Measurements from ENCODE around the gene RAPGEF4.

- TF ChIP-seq POLR2A (IDR thresholded peaks at IDR 0.05), result no peak
- TF ChIP-seq CTCF (IDR thresholded peaks at IDR 0.05), result peak in 2 of 4 experiments; percentile 11 to 25
- no peak for TF ChIP-seq POLR2AphosphoS5 (IDR thresholded peaks at IDR 0.05)
These were observed 31.3 kb upstream of the RAPGEF4 start for GRCh38 chr2:172704072-172704936.

Data from gastroesophageal sphincter (tissue), 3 donors.